Tibial nerve (tissue), 4 donors: ENCODE data around the gene OSBPL8. TPM values are rescaled to one million over a fixed set of nuclear protein-coding genes. Genes with fewer than 3 reads are reported as not detected.

Experiments
- DNase-seq, 2 donors: peaks; one replicate each; pipeline ENCODE4 v3.0.0-alpha.2; 2019; ENCODE audit warnings: low spot score in 2 of 2
- H3K27ac ChIP-seq, 4 donors: fragments of 200-600 bp; sonication (generic) in 3 of 4; one replicate each; pipeline ENCODE4 v1.5.1; 2017 to 2019; ENCODE audit warnings: mild to moderate bottlenecking in 1 of 4
- H3K27me3 ChIP-seq, 2 donors: fragments of 200-600 bp; sonication (generic) in 1 of 2; one replicate each; pipeline versions ENCODE4 v1.5.1 to v1.6.0; 2017 to 2019
- H3K36me3 ChIP-seq, 3 donors: fragments of 200-600 bp; sonication (generic); one replicate each; pipeline ENCODE4 v1.5.1; 2018 to 2019
- H3K4me1 ChIP-seq, 4 donors: fragments of 200-600 bp; sonication (generic) in 3 of 4; one replicate each; pipeline ENCODE4 v1.5.1; 2017 to 2019
- H3K4me3 ChIP-seq, 4 donors: fragments of 200-600 bp; sonication (generic) in 3 of 4; one replicate each; pipeline ENCODE4 v1.5.1; 2017 to 2019; ENCODE audit warnings: mild to moderate bottlenecking in 1 of 4, moderate library complexity in 1 of 4
- H3K9me3 ChIP-seq, 4 donors: fragments of 200-600 bp; sonication (generic) in 3 of 4; one replicate each; pipeline ENCODE4 v1.5.1; 2017 to 2019
- CTCF ChIP-seq, 5 experiments: fragments of 200-600 bp in 3 of 5; fragments of 450-650 bp in 2 of 5; sonication (generic) in 3 of 5; IDR thresholded peaks; one replicate each; pipeline ENCODE4 v1.5.1; 2016 to 2019; ENCODE audit warnings: antibody characterized with exemption in 5 of 5, mild to moderate bottlenecking in 3 of 5, moderate library complexity in 2 of 5
- EP300 ChIP-seq, 2 donors: sonication (generic); formaldehyde crosslinking; IDR thresholded peaks; one replicate each; pipeline ENCODE4 v1.6.1; 2017; ENCODE audit warnings: antibody characterized with exemption in 2 of 2, mild to moderate bottlenecking in 1 of 2
- POLR2A ChIP-seq, 2 donors: fragments of 450-650 bp; IDR thresholded peaks; one replicate each; pipeline ENCODE4 v1.6.1; 2017; ENCODE audit warnings: antibody characterized with exemption in 2 of 2, mild to moderate bottlenecking in 2 of 2, moderate library complexity in 2 of 2
- WGBS, 2 donors: methylation state at CpG; one replicate each; pipeline ENCODE4 v1.1.5; 2018; 5-methylcytosine and 5-hydroxymethylcytosine counted together
- total RNA-seq, 4 donors: library from RNA; depleted of rRNA; stranded (reverse); fragments of >200 nt; gene quantifications; one replicate each; pipeline ENCODE4 v1.1.0, GENCODE V29; 2016

Gene OSBPL8
- total RNA-seq, 4 donors from 2014 or later, result 90.9 to 151 (median 119) TPM

DNA sequence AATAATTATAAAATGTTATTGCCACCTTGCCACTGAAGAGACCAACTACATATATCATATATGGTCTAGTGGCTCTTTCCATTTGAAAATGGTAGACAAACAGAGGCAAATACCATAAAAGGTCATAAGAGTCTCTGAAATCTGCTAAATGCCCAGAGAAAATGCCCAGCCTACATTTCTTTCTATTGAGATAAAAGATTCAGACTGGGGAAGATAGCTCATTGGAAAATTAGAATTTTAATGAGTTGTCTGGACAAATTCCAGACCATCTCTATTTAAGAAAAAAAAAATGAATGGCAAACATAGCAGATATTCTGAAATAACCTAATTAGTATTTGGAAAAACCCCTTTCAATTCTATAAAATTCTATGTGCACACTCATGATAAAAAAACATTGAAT lies 131.5 kb downstream of the OSBPL8 start:
- no peak overlapping the region for H3K27ac ChIP-seq

DNA sequence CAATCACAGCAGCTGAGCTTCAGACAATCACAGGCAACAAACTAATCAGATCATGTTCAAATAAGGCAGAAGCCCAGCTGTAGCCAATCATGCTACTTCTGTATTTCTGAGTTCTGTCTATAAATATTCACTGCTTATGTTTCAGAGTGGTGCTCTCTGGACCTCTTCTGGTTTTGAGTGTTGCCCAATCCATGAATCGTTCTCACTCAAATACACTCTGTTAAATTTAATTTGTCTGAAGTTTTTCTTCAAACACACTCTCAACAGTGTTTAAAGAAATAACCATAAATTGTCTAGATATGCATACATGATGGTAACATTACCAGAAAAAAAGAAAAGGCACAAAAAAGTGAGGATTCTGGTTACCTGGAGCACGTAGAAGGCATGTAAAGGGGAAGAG lies 133.4 kb downstream of the OSBPL8 start:
- H3K27ac ChIP-seq, result no peak overlapping the region
- 97% methylated on average over 2 of the region's 2 CpGs for WGBS, 2 donors
- no peak overlapping the region for H3K4me3 ChIP-seq
- DNase-seq, result no peak
- TF ChIP-seq CTCF (IDR thresholded peaks at IDR 0.05) (no peak), POLR2A (IDR thresholded peaks at IDR 0.05) (no peak), EP300 (IDR thresholded peaks at IDR 0.05) (no peak)
- peaks cover 0 to 32% (median 8%) of the 10 kb centered on the region in 4 donors for H3K9me3 ChIP-seq
- peaks cover 0 to 3% (median 0%) of the 10 kb centered on the region in 4 donors for H3K4me1 ChIP-seq
- H3K27me3 ChIP-seq, result no peaks in the 10 kb centered on the region
- peaks cover 0 to 12% (median 0%) of the 10 kb centered on the region in 3 donors for H3K36me3 ChIP-seq

More for the DNA sequence above, 131.5 kb downstream of the OSBPL8 start:
- H3K27me3 ChIP-seq, result no peaks in the 10 kb centered on the region
- TF ChIP-seq EP300 (IDR thresholded peaks at IDR 0.05) (no peak), POLR2A (IDR thresholded peaks at IDR 0.05) (no peak), CTCF (IDR thresholded peaks at IDR 0.05) (no peak)
- H3K36me3 ChIP-seq, result peaks cover 0 to 12% (median 0%) of the 10 kb centered on the region in 3 donors
- no peak overlapping the region for H3K4me3 ChIP-seq
- H3K4me1 ChIP-seq, result no peaks in the 10 kb centered on the region
- peaks cover 0 to 51% (median 17%) of the 10 kb centered on the region in 4 donors for H3K9me3 ChIP-seq
- no peak for DNase-seq

DNA sequence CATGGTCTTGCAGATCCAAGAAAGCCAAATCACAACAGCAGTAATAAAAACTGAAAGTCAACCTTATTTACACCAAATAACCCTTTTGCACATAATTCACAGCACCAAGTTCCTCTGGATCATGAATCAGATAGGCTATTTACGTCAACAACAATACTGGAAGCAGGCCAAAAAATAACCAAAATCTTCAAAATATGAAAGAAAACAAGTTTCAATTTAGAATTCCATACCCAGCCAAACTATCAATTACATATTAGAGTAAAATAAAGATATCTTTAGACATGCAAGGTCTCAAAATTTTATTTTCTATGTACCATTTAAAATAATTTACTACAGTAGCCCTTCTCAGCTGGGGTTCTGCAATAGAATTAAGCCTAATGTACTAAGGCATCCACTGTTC lies 134.6 kb downstream of the OSBPL8 start:
- H3K9me3 ChIP-seq, result peaks cover 0 to 32% (median 8%) of the 10 kb centered on the region in 4 donors
- 82 to 87% methylated on average over 1 of the region's 1 CpG for WGBS, 2 donors
- H3K27ac ChIP-seq, result no peak overlapping the region
- peaks cover 0 to 3% (median 0%) of the 10 kb centered on the region in 4 donors for H3K4me1 ChIP-seq
- H3K27me3 ChIP-seq, result no peaks in the 10 kb centered on the region
- H3K4me3 ChIP-seq, result no peak overlapping the region
- DNase-seq, result no peak
- TF ChIP-seq CTCF (IDR thresholded peaks at IDR 0.05) (no peak), EP300 (IDR thresholded peaks at IDR 0.05) (no peak)
- peaks cover 0 to 12% (median 0%) of the 10 kb centered on the region in 3 donors for H3K36me3 ChIP-seq

- peaks cover 0 to 32% (median 8%) of the 10 kb centered on the region in 4 donors for H3K9me3 ChIP-seq
- no peaks in the 10 kb centered on the region for H3K27me3 ChIP-seq
- H3K27ac ChIP-seq, result no peak overlapping the region
- peaks cover 0 to 3% (median 0%) of the 10 kb centered on the region in 4 donors for H3K4me1 ChIP-seq
- peaks cover 0 to 12% (median 0%) of the 10 kb centered on the region in 3 donors for H3K36me3 ChIP-seq
- DNase-seq, result no peak
- WGBS, 2 donors, result 52 to 65% methylated on average over 9 of the region's 9 CpGs
- no peak overlapping the region for H3K4me3 ChIP-seq
- no peak for TF ChIP-seq EP300 (IDR thresholded peaks at IDR 0.05)
- no peak for TF ChIP-seq POLR2A (IDR thresholded peaks at IDR 0.05)
- TF ChIP-seq CTCF (IDR thresholded peaks at IDR 0.05), result no peak
Measured at GRCh38 chr12:76422543-76423438, 136.8 kb downstream of the OSBPL8 start.

- H3K27me3 ChIP-seq, result no peaks in the 10 kb centered on the region
- DNase-seq, result no peak
- peaks cover 0 to 32% (median 8%) of the 10 kb centered on the region in 4 donors for H3K9me3 ChIP-seq
- 57 to 72% methylated on average over 2 of the region's 2 CpGs for WGBS, 2 donors
- H3K4me1 ChIP-seq, result peaks cover 0 to 3% (median 0%) of the 10 kb centered on the region in 4 donors
- no peak overlapping the region for H3K27ac ChIP-seq
- no peak overlapping the region for H3K4me3 ChIP-seq
- H3K36me3 ChIP-seq, result peaks cover 0 to 12% (median 0%) of the 10 kb centered on the region in 3 donors
- TF ChIP-seq POLR2A (IDR thresholded peaks at IDR 0.05) (no peak), CTCF (IDR thresholded peaks at IDR 0.05) (no peak), EP300 (IDR thresholded peaks at IDR 0.05) (no peak)
Measured at GRCh38 chr12:76422154-76422542, 137.4 kb downstream of the OSBPL8 start.
